ENCODE data around the gene MDP1. TPM values are rescaled to one million over a fixed set of nuclear protein-coding genes. Genes with fewer than 3 reads are reported as not detected.
"Not testable (repeated sequence)": the region's sequence is repeated elsewhere in the genome, so short reads cannot be mapped to it uniquely, and the experiment has no call there.

The MDP1 gene
- total RNA-seq, 1 donor from 2014 or later: 25.5 TPM

GRCh38 chr14:24206260-24207103 lies 9.4 kb downstream of the MDP1 start:
- Mint-ChIP-seq H3K36me3 (ENCODE audit: unreplicated experiment) (peaks cover 15% of the 10 kb centered on the region), H3K9me3 (ENCODE audit: unreplicated experiment) (peaks cover 8% of the 10 kb centered on the region), H3K4me1 (ENCODE audit: low read depth, unreplicated experiment) (peaks cover 9% of the 10 kb centered on the region), H3K27me3 (ENCODE audit: unreplicated experiment) (peaks cover 12% of the 10 kb centered on the region), H3K4me3 (ENCODE audit: unreplicated experiment) (peak overlapping the region; percentile 8), H3K27ac (ENCODE audit: unreplicated experiment) (no peak overlapping the region)
- no peak for DNase-seq
- no peak for TF ChIP-seq CTCF (IDR thresholded peaks at IDR 0.05; ENCODE audit: partially characterized antibody, unreplicated experiment)

- DNase-seq: no peak
- Mint-ChIP-seq H3K4me1 (ENCODE audit: low read depth, unreplicated experiment) (peaks cover 9% of the 10 kb centered on the region), H3K9me3 (ENCODE audit: unreplicated experiment) (peaks cover 4% of the 10 kb centered on the region), H3K4me3 (ENCODE audit: unreplicated experiment) (peak overlapping the region; percentile 37), H3K27me3 (ENCODE audit: unreplicated experiment) (peaks cover 8% of the 10 kb centered on the region), H3K36me3 (ENCODE audit: unreplicated experiment) (peaks cover 15% of the 10 kb centered on the region), H3K27ac (ENCODE audit: unreplicated experiment) (peak overlapping the region; percentile 65)
- TF ChIP-seq CTCF (IDR thresholded peaks at IDR 0.05; ENCODE audit: partially characterized antibody, unreplicated experiment): no peak
Observed at GRCh38 chr14:24204163-24205146, 11.4 kb downstream of the MDP1 start.

GRCh38 chr14:24203249-24203886 lies 12.5 kb downstream of the MDP1 start:
- not testable (repeated sequence) for H3K4me1 Mint-ChIP-seq (ENCODE audit: low read depth, unreplicated experiment); H3K9me3 Mint-ChIP-seq (ENCODE audit: unreplicated experiment); H3K27me3 Mint-ChIP-seq (ENCODE audit: unreplicated experiment); DNase-seq; H3K27ac Mint-ChIP-seq (ENCODE audit: unreplicated experiment); H3K4me3 Mint-ChIP-seq (ENCODE audit: unreplicated experiment)
- H3K36me3 Mint-ChIP-seq (ENCODE audit: unreplicated experiment): peaks cover 15% of the 10 kb centered on the region

GRCh38 chr14:24202538-24202937 lies 13.3 kb downstream of the MDP1 start:
- not testable (repeated sequence) for H3K4me3 Mint-ChIP-seq (ENCODE audit: unreplicated experiment); H3K27me3 Mint-ChIP-seq (ENCODE audit: unreplicated experiment); DNase-seq; H3K4me1 Mint-ChIP-seq (ENCODE audit: low read depth, unreplicated experiment); H3K9me3 Mint-ChIP-seq (ENCODE audit: unreplicated experiment)
- Mint-ChIP-seq H3K27ac (ENCODE audit: unreplicated experiment) (peak overlapping the region; percentile 4), H3K36me3 (ENCODE audit: unreplicated experiment) (peaks cover 15% of the 10 kb centered on the region)

- no peak for TF ChIP-seq CTCF (IDR thresholded peaks at IDR 0.05; ENCODE audit: partially characterized antibody, unreplicated experiment)
- H3K36me3 Mint-ChIP-seq (ENCODE audit: unreplicated experiment): peaks cover 5% of the 10 kb centered on the region
- H3K27ac Mint-ChIP-seq (ENCODE audit: unreplicated experiment): no peak overlapping the region
- no peak overlapping the region for H3K4me3 Mint-ChIP-seq (ENCODE audit: unreplicated experiment)
- H3K4me1 Mint-ChIP-seq (ENCODE audit: low read depth, unreplicated experiment): peaks cover 7% of the 10 kb centered on the region
- DNase-seq: no peak
- peaks cover 4% of the 10 kb centered on the region for H3K9me3 Mint-ChIP-seq (ENCODE audit: unreplicated experiment)
- peaks cover 9% of the 10 kb centered on the region for H3K27me3 Mint-ChIP-seq (ENCODE audit: unreplicated experiment)
Observed at GRCh38 chr14:24198814-24199524, 16.9 kb downstream of the MDP1 start.
